Measurements from ENCODE around the gene SUN5. TPM values are rescaled to one million over a fixed set of nuclear protein-coding genes. Genes with fewer than 3 reads are reported as not detected.

SUN5 gene
- total RNA-seq, 1 donor from 2014 or later = not detected

- Mint-ChIP-seq H3K4me1 (ENCODE audit: unreplicated experiment) (no peaks in the 10 kb centered on the region), H3K27ac (ENCODE audit: unreplicated experiment) (no peak overlapping the region), H3K27me3 (ENCODE audit: unreplicated experiment) (no peaks in the 10 kb centered on the region), H3K9me3 (ENCODE audit: unreplicated experiment) (peaks cover 12% of the 10 kb centered on the region), H3K4me3 (ENCODE audit: unreplicated experiment) (no peak overlapping the region), H3K36me3 (ENCODE audit: unreplicated experiment) (no peaks in the 10 kb centered on the region)
- TF ChIP-seq, protein P1, sequence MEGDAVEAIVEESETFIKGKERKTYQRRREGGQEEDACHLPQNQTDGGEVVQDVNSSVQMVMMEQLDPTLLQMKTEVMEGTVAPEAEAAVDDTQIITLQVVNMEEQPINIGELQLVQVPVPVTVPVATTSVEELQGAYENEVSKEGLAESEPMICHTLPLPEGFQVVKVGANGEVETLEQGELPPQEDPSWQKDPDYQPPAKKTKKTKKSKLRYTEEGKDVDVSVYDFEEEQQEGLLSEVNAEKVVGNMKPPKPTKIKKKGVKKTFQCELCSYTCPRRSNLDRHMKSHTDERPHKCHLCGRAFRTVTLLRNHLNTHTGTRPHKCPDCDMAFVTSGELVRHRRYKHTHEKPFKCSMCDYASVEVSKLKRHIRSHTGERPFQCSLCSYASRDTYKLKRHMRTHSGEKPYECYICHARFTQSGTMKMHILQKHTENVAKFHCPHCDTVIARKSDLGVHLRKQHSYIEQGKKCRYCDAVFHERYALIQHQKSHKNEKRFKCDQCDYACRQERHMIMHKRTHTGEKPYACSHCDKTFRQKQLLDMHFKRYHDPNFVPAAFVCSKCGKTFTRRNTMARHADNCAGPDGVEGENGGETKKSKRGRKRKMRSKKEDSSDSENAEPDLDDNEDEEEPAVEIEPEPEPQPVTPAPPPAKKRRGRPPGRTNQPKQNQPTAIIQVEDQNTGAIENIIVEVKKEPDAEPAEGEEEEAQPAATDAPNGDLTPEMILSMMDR (IDR thresholded peaks at IDR 0.05) = no peak
- DNase-seq (ENCODE audit: extremely low spot score, unreplicated experiment) = no peak
Observed at GRCh38 chr20:33043731-33044181, 39.5 kb upstream of the SUN5 start.

DNA sequence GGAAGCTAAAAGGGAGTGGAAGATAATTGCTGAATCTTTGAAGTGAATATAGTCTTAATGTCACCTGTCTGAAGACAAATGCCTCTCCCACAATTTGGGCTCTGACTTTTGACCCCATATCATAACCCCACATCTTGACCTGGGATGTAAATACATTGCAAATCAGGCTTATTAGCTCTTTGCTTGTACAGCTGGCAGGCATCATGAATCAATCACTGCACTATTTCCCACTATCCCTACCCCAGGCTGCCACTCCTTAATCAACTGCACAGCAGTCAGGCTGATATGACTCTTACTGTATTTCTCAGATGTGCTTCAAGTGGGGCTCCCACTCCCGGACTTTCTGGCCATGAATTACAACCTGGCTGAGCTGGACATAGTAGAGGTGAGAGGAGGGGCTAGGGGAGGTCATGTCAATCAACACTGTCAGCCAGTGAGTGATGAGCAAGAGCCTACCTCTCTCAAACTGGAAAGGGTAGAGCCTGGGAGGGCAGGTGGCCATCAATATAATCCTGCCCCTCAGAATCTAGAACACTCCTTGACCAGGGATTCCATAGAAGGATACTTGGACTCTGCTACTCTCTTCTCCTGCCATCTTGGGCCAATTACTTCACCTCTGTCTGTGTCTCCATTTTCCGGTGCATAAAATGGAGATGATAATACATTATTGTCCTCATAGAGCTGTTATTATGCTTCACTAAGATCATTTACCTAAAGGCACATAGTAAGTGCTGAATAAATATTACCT lies 38.9 kb upstream of the SUN5 start:
- H3K27ac Mint-ChIP-seq (ENCODE audit: unreplicated experiment) = no peak overlapping the region
- DNase-seq (ENCODE audit: extremely low spot score, unreplicated experiment) = no peak
- no peaks in the 10 kb centered on the region for H3K4me1 Mint-ChIP-seq (ENCODE audit: unreplicated experiment)
- peaks cover 1% of the 10 kb centered on the region for H3K27me3 Mint-ChIP-seq (ENCODE audit: unreplicated experiment)
- H3K36me3 Mint-ChIP-seq (ENCODE audit: unreplicated experiment) = no peaks in the 10 kb centered on the region
- H3K9me3 Mint-ChIP-seq (ENCODE audit: unreplicated experiment) = peaks cover 12% of the 10 kb centered on the region
- TF ChIP-seq, protein P1 (IDR thresholded peaks at IDR 0.05) = no peak
- H3K4me3 Mint-ChIP-seq (ENCODE audit: unreplicated experiment) = no peak overlapping the region

GRCh38 chr20:33042430-33042829 lies 38.2 kb upstream of the SUN5 start:
- Mint-ChIP-seq H3K9me3 (ENCODE audit: unreplicated experiment) (peaks cover 12% of the 10 kb centered on the region), H3K4me3 (ENCODE audit: unreplicated experiment) (no peak overlapping the region), H3K36me3 (ENCODE audit: unreplicated experiment) (no peaks in the 10 kb centered on the region), H3K4me1 (ENCODE audit: unreplicated experiment) (no peaks in the 10 kb centered on the region), H3K27me3 (ENCODE audit: unreplicated experiment) (peaks cover 6% of the 10 kb centered on the region), H3K27ac (ENCODE audit: unreplicated experiment) (no peak overlapping the region)
- DNase-seq (ENCODE audit: extremely low spot score, unreplicated experiment) = no peak
- TF ChIP-seq, protein P1 (IDR thresholded peaks at IDR 0.05) = no peak

GRCh38 chr20:33038243-33038642 lies 34.0 kb upstream of the SUN5 start:
- H3K4me3 Mint-ChIP-seq (ENCODE audit: unreplicated experiment) = no peak overlapping the region
- DNase-seq (ENCODE audit: extremely low spot score, unreplicated experiment) = no peak
- peaks cover 2% of the 10 kb centered on the region for H3K9me3 Mint-ChIP-seq (ENCODE audit: unreplicated experiment)
- no peak overlapping the region for H3K27ac Mint-ChIP-seq (ENCODE audit: unreplicated experiment)
- no peaks in the 10 kb centered on the region for H3K36me3 Mint-ChIP-seq (ENCODE audit: unreplicated experiment)
- TF ChIP-seq, protein P1 (IDR thresholded peaks at IDR 0.05) = no peak
- H3K4me1 Mint-ChIP-seq (ENCODE audit: unreplicated experiment) = no peaks in the 10 kb centered on the region
- H3K27me3 Mint-ChIP-seq (ENCODE audit: unreplicated experiment) = peaks cover 6% of the 10 kb centered on the region

DNA sequence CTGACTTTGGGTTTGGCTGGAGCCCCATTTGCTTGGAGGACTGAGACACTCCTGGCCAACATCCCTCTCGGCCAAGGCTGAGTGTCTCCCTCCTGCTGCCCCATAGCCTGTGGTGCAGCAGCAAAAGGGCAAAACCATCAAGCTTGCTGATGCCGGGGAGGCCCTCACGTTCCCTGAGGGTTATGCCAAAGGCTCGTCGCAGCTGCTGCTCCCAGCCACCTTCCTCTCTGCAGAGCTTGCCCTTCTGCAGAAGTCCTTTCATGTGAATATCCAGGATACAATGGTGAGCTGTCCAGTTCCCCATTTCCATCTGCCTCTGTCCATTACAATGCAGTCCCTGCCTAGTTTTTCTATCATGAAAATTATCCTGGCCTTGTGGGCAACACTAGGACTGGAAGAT lies 33.2 kb upstream of the SUN5 start:
- no peak for DNase-seq (ENCODE audit: extremely low spot score, unreplicated experiment)
- no peak overlapping the region for H3K4me3 Mint-ChIP-seq (ENCODE audit: unreplicated experiment)
- peaks cover 6% of the 10 kb centered on the region for H3K27me3 Mint-ChIP-seq (ENCODE audit: unreplicated experiment)
- H3K27ac Mint-ChIP-seq (ENCODE audit: unreplicated experiment) = no peak overlapping the region
- H3K4me1 Mint-ChIP-seq (ENCODE audit: unreplicated experiment) = no peaks in the 10 kb centered on the region
- peaks cover 3% of the 10 kb centered on the region for H3K9me3 Mint-ChIP-seq (ENCODE audit: unreplicated experiment)
- H3K36me3 Mint-ChIP-seq (ENCODE audit: unreplicated experiment) = no peaks in the 10 kb centered on the region
- TF ChIP-seq, protein P1 (IDR thresholded peaks at IDR 0.05) = no peak

Measured in osteocyte (in vitro differentiated cells).